HG03342 (cell line): ENCODE measurements around the gene PRAMEF13.
"Not testable (repeated sequence)": the region's sequence is repeated elsewhere in the genome, so short reads cannot be mapped to it uniquely, and the experiment has no call there.

ENCODE experiments used
- ATAC-seq: cut with Tn5 transposase; IDR thresholded peaks from one replicate; pipeline ENCODE4 v1.9.1; 2021; ENCODE audit warnings: mild to moderate bottlenecking, moderate library complexity; ENCODE audit not compliant: unreplicated experiment

Gene PRAMEF13

DNA sequence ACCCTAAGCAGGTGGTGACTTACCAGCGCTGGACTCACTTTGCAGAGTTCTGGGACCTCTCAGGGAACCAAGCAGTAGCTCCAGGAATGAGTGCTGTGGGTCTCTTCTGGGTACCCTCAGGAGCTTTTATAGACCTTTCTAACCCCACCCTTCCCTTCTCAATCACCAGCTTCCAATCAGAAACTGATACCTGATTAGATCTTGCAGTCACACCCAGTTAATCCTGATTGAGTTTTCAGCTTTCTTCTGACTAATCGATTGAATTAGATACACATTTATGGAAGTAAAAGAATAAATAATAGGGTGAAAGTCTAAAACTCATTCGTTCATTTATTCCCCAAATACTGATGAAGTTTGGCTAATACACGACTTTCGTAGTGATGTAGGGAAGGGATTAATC lies at the start of gene PRAMEF13:
Gene PRAMEF13, minus strand, starts transcription at position 101 of the 400 bp plus-strand sequence. CDS start 1,820 bp downstream, outside the sequence.
- ATAC-seq, result not testable (repeated sequence)

GRCh38 chr1:13247122-13247521 lies 45.9 kb upstream of the PRAMEF13 start:
- ATAC-seq, result not testable (repeated sequence)

DNA sequence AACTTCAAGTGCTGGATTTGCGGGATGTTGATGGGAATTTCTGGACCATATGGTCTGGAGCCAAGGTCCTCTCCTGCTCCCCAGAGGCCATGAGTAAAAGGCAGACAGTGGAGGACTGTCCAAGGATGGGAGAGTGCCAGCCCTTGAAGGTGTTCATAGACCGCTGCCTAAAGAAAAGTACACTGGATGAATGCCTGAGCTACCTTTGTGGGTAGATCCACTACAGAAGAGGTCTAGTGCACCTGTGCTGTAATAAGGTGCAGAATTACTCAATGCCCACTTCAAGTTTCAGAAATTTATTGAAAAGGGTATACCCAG lies 45.3 kb upstream of the PRAMEF13 start:
- ATAC-seq, result not testable (repeated sequence)

DNA sequence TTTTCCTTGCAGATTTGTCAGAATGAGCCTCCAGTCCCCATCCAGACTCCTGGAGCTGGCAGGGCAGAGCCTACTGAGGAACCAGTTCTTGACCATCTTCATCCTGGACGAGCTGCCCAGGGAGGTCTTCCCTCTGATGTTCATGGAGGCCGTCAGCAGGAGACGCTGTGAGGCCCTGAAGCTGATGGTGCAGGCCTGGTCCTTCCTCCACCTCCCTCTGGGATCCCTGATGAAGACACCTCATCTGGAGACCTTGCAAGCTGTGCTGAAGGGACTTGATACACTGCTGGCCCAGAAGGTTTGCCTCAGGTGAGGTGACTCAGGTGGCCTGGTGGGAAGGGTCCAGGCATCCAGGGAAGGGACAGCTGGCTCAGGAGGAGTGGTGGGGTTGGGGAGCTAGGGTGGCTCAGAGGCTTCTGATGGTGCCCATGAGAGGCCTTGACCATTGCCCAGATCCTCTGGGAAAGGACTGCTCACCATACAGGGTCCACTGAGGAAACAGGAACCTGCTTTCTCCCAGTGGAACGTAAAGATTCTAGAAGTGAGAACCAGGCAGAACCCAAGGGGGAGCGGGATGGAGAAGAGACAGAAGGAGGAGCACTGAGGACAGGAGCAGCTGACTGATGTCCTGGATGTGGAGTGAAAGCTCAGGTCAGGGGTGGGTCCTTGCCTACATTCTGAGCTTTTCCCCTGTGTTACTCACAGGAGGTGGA lies 44.8 kb upstream of the PRAMEF13 start:
- not testable (repeated sequence) for ATAC-seq

- ATAC-seq, result not testable (repeated sequence)
These were observed 42.5 kb upstream of the PRAMEF13 start for GRCh38 chr1:13243536-13244263.

GRCh38 chr1:13239633-13240032 lies 38.4 kb upstream of the PRAMEF13 start:
- not testable (repeated sequence) for ATAC-seq

GRCh38 chr1:13237572-13237971 lies 36.4 kb upstream of the PRAMEF13 start:
- ATAC-seq, result not testable (repeated sequence)

GRCh38 chr1:13234057-13234456 lies 32.8 kb upstream of the PRAMEF13 start:
- ATAC-seq, result not testable (repeated sequence)

DNA sequence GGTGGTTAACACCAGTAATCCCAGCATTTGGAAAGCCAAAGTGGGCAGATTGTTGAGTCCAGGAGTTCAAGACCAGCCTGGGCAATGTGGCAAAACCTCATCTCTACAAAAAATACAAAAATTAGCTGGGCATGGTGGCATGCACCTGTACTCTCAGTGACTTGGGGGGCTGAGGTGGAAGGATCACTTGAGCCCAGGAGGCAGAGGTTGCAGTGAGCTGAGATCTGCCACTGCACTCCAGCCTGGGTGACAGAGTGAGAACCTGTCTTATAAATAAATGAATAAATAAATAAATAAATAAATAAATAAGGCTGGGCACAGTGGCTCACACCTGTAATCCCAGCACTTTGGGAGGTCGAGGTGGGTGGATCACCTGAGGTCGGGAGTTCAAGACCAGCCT lies 30.8 kb upstream of the PRAMEF13 start:
- not testable (repeated sequence) for ATAC-seq

DNA sequence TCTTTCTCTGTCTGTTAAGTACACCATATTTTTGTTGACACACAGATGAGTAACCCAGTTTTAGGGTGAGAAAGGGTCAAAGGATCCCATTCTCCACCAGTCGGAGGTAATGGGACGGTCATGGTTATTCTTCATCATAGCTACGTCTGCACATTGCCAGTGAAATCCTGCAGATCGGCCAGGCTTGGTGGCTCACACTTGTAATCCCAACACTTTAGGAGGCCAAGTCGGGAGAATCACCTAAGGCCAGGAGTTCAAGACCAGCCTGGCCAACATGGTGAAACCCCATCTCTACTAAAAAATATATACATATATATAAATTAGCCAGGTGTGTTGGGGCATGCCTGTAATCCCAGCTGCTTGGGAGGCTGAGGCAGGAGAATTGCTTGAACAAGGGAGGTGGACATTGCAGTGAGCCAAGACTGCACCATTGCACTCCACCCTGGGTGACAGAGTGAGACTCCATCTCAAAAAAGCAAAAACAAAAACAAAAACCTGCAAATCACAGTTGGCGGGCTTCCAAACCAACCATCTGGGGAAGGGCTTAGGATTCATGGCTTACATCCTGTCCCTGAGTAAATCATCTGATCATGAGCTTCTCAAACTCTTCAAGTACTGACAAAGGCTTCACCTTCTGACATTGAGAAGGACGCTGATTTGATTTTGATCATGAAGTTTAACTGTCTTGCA lies 30.0 kb upstream of the PRAMEF13 start:
- ATAC-seq, result not testable (repeated sequence)

DNA sequence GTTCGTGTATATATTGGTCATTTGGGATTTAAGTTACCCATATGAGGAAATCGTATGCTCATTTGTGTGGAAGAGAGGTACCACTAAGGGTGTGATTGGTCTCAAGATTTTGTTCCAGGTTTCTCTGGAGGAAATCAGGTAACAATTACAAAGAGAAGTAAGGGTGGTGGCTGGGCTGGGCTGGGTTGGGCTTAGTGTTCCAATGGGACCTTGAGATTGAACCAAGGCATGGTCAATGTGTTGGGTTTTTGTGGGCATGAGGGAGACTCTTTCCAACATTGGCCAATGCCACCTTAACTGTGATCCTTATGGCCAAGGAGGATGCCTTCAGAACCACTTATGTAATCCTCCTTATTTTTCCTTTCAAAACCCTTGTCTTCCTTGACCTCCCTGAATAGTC lies 29.4 kb upstream of the PRAMEF13 start:
- ATAC-seq, result not testable (repeated sequence)

DNA sequence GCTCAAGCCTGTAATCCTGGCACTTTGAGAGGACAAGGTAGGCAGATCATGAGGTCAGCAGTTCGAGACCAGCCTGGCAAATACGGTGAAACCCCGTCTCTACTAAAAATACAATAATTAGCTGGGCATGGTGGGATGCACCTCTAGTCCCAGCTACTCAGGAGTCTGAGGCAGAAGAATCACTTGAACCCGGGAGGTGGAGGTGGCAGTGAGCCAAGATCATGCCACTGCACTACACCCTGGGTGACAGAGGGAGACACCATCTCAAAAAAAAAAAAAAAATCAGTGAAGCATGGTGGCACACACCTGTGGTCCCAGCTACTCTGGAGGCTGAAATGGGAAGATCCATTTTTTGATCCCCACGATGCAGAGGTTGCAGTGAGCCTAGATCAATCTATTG lies 28.9 kb upstream of the PRAMEF13 start:
- not testable (repeated sequence) for ATAC-seq

DNA sequence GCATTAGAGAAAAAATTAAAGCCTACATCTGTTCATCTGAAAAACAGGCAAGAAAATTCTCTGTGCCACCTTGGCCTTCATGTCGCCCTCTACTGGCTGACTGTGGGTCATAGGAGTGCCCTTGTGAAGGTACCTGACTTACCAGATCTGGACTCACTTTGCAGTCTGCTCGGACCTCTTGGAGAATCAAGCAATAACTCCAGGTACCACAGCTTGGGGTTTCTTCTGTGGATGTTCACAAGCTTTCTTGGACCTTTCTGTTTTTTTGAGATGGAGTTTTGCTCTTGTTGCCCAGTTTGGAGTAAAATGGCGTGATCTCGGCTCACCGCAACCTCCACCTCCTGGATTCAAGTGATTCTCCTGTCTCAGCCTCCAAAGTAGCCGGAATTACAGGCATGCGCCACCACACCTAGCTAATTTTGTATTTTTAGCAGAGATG lies 27.2 kb upstream of the PRAMEF13 start:
- no peak for ATAC-seq

DNA sequence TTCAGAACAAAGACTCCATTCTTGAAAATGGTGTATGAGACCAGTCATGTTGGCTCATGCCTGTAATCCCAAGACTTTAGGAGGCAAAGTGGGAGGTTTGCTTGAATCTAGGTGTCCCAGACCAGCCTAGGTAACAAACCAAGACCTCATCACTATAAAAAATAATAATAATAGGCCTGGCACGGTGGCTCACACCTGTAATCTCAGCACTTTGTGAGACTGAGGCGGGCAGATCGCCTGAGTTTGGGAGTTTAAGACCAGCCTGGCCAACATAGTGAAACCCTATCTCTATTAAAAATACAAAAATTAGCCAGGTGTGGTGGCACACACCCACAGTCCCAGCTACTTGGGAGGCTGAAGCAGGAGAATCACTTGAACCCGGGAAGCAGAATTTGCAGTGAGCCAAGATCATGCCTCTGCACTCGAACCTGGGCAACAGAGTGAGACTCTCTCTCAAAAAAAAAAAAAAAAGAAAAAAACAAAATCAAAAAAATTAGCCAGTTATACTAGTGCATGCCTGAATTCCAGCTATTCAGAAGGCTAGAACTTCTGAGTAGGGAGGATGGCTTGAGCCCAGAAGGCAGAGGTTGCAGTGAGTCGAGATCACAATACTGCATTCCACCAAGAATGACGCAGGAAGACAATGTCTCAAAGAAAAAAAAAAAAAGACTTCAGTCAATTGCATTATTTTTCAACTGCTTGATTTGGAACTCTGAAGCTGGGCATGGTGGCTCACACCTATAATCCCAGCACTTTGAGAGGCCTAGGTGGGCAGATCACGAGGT lies 26.3 kb upstream of the PRAMEF13 start:
- not testable (repeated sequence) for ATAC-seq

- ATAC-seq, result not testable (repeated sequence)
These were observed 24.5 kb upstream of the PRAMEF13 start, which contains the start of gene PRAMEF18 for GRCh38 chr1:13225675-13226204. Gene PRAMEF18 (minus strand): TSS chr1:13226154. CDS start chr1:13226106, 48 bp downstream.

GRCh38 chr1:13224480-13225060 lies 23.4 kb upstream of the PRAMEF13 start:
- no peak for ATAC-seq

DNA sequence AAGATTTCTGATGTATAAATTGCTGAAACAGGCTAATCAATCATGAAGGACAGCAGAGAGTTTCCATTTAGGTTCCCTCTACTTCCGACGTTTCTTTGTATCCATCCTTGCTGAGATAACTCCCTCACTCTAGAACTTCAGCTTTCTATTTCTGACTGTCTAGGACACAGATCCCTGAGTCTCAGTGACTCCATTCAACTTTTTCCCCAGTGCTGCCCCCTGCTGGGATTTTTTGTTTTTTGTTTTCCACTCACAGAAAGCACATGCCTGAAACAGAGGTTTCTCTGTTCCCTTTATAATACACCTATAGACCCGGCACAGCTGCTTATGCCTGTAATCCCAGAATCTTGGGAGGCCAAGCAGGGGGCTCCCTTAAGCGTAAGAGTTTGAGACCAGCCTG lies 21.6 kb upstream of the PRAMEF13 start:
- not testable (repeated sequence) for ATAC-seq

GRCh38 chr1:13219203-13219602 lies 18.0 kb upstream of the PRAMEF13 start:
- ATAC-seq, result not testable (repeated sequence)

- not testable (repeated sequence) for ATAC-seq
These were observed 15.4 kb upstream of the PRAMEF13 start for GRCh38 chr1:13216619-13217018.

- ATAC-seq, result not testable (repeated sequence)
These were observed 7.5 kb upstream of the PRAMEF13 start for GRCh38 chr1:13208712-13209111.
